Measurements from ENCODE around the gene ZNF835. TPM values are rescaled to one million over a fixed set of nuclear protein-coding genes. Genes with fewer than 3 reads are reported as not detected.

The ZNF835 gene
- total and polyA plus RNA-seq, 8 donors: 0.31 to 0.92 (median 0.48) TPM; not detected in 3

DNA sequence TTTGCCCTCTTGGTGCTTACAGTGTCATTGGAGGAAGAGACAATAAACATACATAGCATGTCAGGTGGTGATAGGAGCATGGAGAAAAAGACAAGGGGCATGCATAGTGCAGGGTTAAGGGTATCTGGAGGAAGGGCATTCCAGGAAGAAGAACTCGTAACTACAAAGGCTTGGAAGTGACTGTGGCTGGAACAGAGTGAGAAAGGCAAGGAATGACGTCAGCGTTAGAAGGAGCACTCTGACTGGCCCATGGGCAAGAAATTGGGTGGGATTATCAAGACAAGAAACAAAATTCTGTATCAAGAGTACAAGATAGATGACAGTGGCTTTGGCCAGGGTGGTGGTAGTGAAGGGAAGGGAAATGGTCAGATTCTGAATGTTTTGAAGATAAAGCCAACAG lies 17.4 kb downstream of the ZNF835 start:
- Histone ChIP-seq H3K36me3 (no peaks in the 10 kb centered on the region), H3K27ac (no peak overlapping the region), H3K27me3 (no peaks in the 10 kb centered on the region), H3K4me3 (no peak overlapping the region), H3K9me3 (peaks cover under 1 to 79% (median 35%) of the 10 kb centered on the region in 4 donors), H3K4me1 (no peaks in the 10 kb centered on the region)
- 62 to 79% (median 73%) methylated on average over 3 of the region's 3 CpGs for WGBS, 5 donors
- TF ChIP-seq, protein P1, sequence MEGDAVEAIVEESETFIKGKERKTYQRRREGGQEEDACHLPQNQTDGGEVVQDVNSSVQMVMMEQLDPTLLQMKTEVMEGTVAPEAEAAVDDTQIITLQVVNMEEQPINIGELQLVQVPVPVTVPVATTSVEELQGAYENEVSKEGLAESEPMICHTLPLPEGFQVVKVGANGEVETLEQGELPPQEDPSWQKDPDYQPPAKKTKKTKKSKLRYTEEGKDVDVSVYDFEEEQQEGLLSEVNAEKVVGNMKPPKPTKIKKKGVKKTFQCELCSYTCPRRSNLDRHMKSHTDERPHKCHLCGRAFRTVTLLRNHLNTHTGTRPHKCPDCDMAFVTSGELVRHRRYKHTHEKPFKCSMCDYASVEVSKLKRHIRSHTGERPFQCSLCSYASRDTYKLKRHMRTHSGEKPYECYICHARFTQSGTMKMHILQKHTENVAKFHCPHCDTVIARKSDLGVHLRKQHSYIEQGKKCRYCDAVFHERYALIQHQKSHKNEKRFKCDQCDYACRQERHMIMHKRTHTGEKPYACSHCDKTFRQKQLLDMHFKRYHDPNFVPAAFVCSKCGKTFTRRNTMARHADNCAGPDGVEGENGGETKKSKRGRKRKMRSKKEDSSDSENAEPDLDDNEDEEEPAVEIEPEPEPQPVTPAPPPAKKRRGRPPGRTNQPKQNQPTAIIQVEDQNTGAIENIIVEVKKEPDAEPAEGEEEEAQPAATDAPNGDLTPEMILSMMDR (IDR thresholded peaks at IDR 0.05): no peak
- TF ChIP-seq POLR2A (IDR thresholded peaks at IDR 0.05) (no peak), POLR2AphosphoS5 (IDR thresholded peaks at IDR 0.05) (no peak), EP300 (IDR thresholded peaks at IDR 0.05) (no peak)
- no peak for DNase-seq
- intact Hi-C loops (cut with DNase I; ENCODE audit: low total_unique reads): no loop called here

DNA sequence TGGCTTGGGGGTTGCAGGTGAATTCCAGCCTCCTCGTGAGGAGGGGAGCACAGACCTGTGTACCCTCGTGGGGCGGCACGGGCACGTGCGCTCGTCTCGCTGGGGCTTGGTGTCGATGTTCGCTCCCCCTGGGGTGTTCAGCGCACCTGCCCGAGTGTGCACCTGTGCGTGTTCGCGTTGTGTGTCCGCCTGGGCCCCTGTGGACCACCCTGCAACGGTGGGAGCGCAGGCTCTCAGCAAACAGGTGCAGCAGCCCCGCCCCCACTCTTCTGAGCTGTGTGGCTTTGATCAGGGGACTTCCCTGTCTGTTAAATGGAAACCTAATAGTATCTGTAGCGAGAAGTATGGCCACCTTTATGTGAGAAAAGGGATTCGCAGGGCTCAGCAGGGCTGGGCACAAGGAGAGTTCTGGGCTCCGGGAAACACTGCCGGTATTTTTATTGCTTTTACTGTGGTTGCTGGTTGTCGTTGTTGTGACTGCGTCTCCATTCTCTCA lies 28.0 kb downstream of the ZNF835 start:
- no peak overlapping the region for H3K27ac ChIP-seq
- peaks cover 0 to 18% (median 0%) of the 10 kb centered on the region in 4 donors for H3K36me3 ChIP-seq
- peaks cover 0 to 39% (median 13%) of the 10 kb centered on the region in 3 donors for H3K27me3 ChIP-seq
- no peak for DNase-seq
- TF ChIP-seq EP300 (IDR thresholded peaks at IDR 0.05): no peak
- no peak for TF ChIP-seq POLR2A (IDR thresholded peaks at IDR 0.05)
- TF ChIP-seq POLR2AphosphoS5 (IDR thresholded peaks at IDR 0.05): no peak
- TF ChIP-seq, protein P1 (IDR thresholded peaks at IDR 0.05): no peak
- 14 to 23% (median 19%) methylated on average over 12 to 25 of the region's 25 CpGs for WGBS, 5 donors
- peaks cover 11 to 89% (median 72%) of the 10 kb centered on the region in 4 donors for H3K9me3 ChIP-seq
- intact Hi-C loops (cut with DNase I; ENCODE audit: low total_unique reads): no loop called here
- no peak overlapping the region for H3K4me3 ChIP-seq
- no peaks in the 10 kb centered on the region for H3K4me1 ChIP-seq

DNA sequence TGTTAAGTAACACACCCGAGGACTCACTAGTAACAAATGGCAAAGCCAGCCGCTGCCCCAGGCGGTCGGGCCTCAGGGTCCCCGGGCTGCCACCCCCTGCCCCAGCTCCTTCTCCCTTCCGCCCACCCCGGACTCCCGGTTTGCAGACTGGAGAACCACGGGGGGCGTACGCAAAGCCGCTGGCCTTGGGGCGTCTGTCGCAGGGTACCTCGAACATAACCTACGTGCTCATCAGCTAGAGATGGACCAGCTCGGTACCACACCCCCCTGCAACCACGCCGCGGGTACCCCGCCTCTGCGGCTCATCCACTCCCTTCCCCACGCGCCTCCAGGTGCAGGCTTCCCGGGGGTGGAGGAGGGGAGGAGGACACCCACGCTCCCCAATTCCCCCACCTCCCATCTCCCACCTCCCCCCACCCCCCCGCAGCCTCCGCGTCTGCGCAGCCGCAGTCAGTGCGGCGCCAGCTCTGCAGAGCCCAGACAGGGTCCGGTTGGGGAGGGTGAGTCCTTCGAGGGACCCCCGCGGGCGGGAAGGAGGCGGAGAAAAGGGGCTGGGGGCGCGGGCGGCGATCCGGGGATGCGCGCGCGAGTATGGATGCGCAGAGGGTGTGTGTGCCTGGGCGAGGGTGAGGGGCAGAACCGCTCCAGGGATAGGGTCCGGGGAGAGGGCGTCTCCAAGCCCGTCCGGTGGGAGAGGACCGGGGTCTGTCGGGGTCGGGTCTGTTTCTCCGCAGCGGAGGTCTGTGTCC lies 28.7 kb downstream of the ZNF835 start, which contains the start of gene SMIM17:
TSS of gene SMIM17 (plus strand) at position 449 of the 749 bp plus-strand sequence. CDS start 2,509 bp downstream, outside the sequence.
- TF ChIP-seq POLR2A (IDR thresholded peaks at IDR 0.05) (no peak), EP300 (IDR thresholded peaks at IDR 0.05) (no peak), POLR2AphosphoS5 (IDR thresholded peaks at IDR 0.05) (no peak)
- TF ChIP-seq, protein P1 (IDR thresholded peaks at IDR 0.05): no peak
- 12 to 24% (median 15%) methylated on average over 35 to 60 of the region's 60 CpGs for WGBS, 5 donors
- Histone ChIP-seq H3K9me3 (peaks cover 11 to 95% (median 78%) of the 10 kb centered on the region in 4 donors), H3K27me3 (peaks cover 0 to 39% (median 13%) of the 10 kb centered on the region in 3 donors), H3K4me1 (no peaks in the 10 kb centered on the region), H3K4me3 (no peak within 1 kb of the TSS), H3K27ac (no peak within 1 kb of the TSS), H3K36me3 (peaks cover 0 to 18% (median 0%) of the 10 kb centered on the region in 4 donors)
- intact Hi-C loops (cut with DNase I; ENCODE audit: low total_unique reads): no loop called here
- DNase-seq: no peak

DNA sequence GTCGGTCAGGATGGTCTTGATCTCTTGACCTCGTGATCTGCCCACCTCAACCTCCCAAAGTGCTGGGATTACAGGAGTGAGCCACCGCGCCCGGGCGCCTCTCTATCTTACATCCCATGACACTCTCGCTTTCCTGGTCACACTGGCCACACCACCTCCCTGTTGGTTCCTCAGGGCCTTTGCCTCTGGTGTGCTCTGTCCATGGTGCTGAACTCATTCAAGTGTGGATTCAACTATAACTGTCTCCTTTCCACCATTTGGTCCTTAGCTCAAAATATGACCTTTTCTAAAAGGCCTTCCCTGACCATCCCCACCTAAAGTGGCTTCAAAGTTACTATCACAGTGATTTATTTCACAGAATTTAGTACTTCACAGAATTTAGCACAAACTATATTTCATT lies 32.3 kb downstream of the ZNF835 start:
- TF ChIP-seq, protein P1 (IDR thresholded peaks at IDR 0.05): no peak
- TF ChIP-seq POLR2AphosphoS5 (IDR thresholded peaks at IDR 0.05): no peak
- no peak for TF ChIP-seq POLR2A (IDR thresholded peaks at IDR 0.05)
- no peak for TF ChIP-seq EP300 (IDR thresholded peaks at IDR 0.05)
- intact Hi-C loops (cut with DNase I; ENCODE audit: low total_unique reads): no loop called here
- Histone ChIP-seq H3K9me3 (peaks cover 11 to 90% (median 75%) of the 10 kb centered on the region in 4 donors), H3K27me3 (peaks cover 0 to 26% (median 13%) of the 10 kb centered on the region in 3 donors), H3K4me1 (no peaks in the 10 kb centered on the region), H3K36me3 (peaks cover 0 to 2% (median 0%) of the 10 kb centered on the region in 4 donors), H3K4me3 (no peak overlapping the region), H3K27ac (no peak overlapping the region)
- DNase-seq: peak in 1 of 2 donors; percentile 35
- 31 to 42% (median 36%) methylated on average over 7 of the region's 7 CpGs for WGBS, 5 donors
